CD4-positive, alpha-beta memory T cell (primary cell): ENCODE data around the gene SSC5D. TPM values are rescaled to one million over a fixed set of nuclear protein-coding genes. Genes with fewer than 3 reads are reported as not detected.
"Not testable (repeated sequence)": the region's sequence is repeated elsewhere in the genome, so short reads cannot be mapped to it uniquely, and the experiment has no call there.

Experiments
- CTCF ChIA-PET: fragments of 350-600 bp; sonication (Branson Sonifier 250); formaldehyde crosslinking; loops from one replicate; lab custom pipeline; 2021; ENCODE audit warnings: inconsistent platforms; ENCODE audit not compliant: partially characterized antibody; lab: Charles Lee
- POLR2A ChIA-PET: fragments of 350-600 bp; sonication (Branson Sonifier 250); formaldehyde crosslinking; loops from one replicate; lab custom pipeline; 2021; ENCODE audit not compliant: partially characterized antibody; lab: Charles Lee
- DNase-seq, 5 donors: peaks; one replicate each; pipeline versions ENCODE4 v3.0.0 to v3.0.0-alpha.2; 2020 to 2022; ENCODE audit warnings: mixed read lengths in 1 of 5
- H3K27ac ChIP-seq: one replicate; pipeline ENCODE4 v1.7.0; 2013; ENCODE audit warnings: low read depth, low read length
- H3K27me3 ChIP-seq: 2 replicates; pipeline ENCODE4 v1.7.0; 2013; ENCODE audit warnings: mild to moderate bottlenecking, low read length, moderate library complexity; ENCODE audit not compliant: insufficient read depth
- H3K36me3 ChIP-seq: 2 replicates; pipeline ENCODE4 v1.7.0; 2013; ENCODE audit warnings: mild to moderate bottlenecking, low read length, moderate library complexity; ENCODE audit not compliant: insufficient read depth
- H3K4me1 ChIP-seq: 2 replicates; pipeline ENCODE4 v1.7.0; 2013; ENCODE audit warnings: mild to moderate bottlenecking, low read length, moderate library complexity; ENCODE audit not compliant: insufficient read depth
- H3K4me3 ChIP-seq, 2 donors: one replicate each; pipeline ENCODE4 v1.7.0; 2013; ENCODE audit warnings: low read length in 2 of 2, mild to moderate bottlenecking in 1 of 2
- H3K9me3 ChIP-seq, 2 donors: one replicate each; pipeline ENCODE4 v1.7.0; 2013; ENCODE audit warnings: low read length in 2 of 2, control low read depth in 1 of 2; ENCODE audit not compliant: control insufficient read depth in 1 of 2
- H3K27ac Mint-ChIP-seq, 7 donors: one replicate each; pipeline ENCODE4 v1.8.0; 2020 to 2021; ENCODE audit warnings: mixed read lengths in 7 of 7, mild to moderate bottlenecking in 6 of 7, inconsistent platforms in 3 of 7, moderate library complexity in 3 of 7
- H3K27me3 Mint-ChIP-seq, 2 donors: one replicate each; pipeline ENCODE4 v1.8.0; 2020 to 2021; ENCODE audit warnings: mixed read lengths in 2 of 2
- H3K36me3 Mint-ChIP-seq, 2 donors: one replicate each; pipeline ENCODE4 v1.8.0; 2020 to 2021; ENCODE audit warnings: mixed read lengths in 2 of 2, inconsistent platforms in 1 of 2, mild to moderate bottlenecking in 1 of 2
- H3K4me1 Mint-ChIP-seq, 4 donors: one replicate each; pipeline ENCODE4 v1.8.0; 2020 to 2021; ENCODE audit warnings: mixed read lengths in 4 of 4, mild to moderate bottlenecking in 1 of 4
- H3K4me3 Mint-ChIP-seq, 8 donors: one replicate each; pipeline ENCODE4 v1.8.0; 2020 to 2021; ENCODE audit warnings: mixed read lengths in 8 of 8, mild to moderate bottlenecking in 7 of 8, moderate library complexity in 6 of 8, inconsistent platforms in 3 of 8
- H3K9me3 Mint-ChIP-seq, 8 donors: one replicate each; pipeline ENCODE4 v1.8.0; 2020 to 2021; ENCODE audit warnings: mixed read lengths in 8 of 8, mild to moderate bottlenecking in 5 of 8, inconsistent platforms in 3 of 8, moderate library complexity in 1 of 8
- intact Hi-C: fragments of 100-400 bp; cut with micrococcal nuclease; formaldehyde crosslinking; loops from one replicate; pipeline ENCODE4 v1.15.1; 2023
- polyA plus RNA-seq, 2 donors: library from polyadenylated mRNA; unstranded; fragments of 300-500 nt; fragmentation: Illumina TruSeq; gene quantifications; one replicate each; pipeline ENCODE4 v1.2.3, GENCODE V29; 2021
- total RNA-seq, 2 experiments: library from RNA; stranded (reverse); gene quantifications; one replicate each; pipeline ENCODE4 v1.2.3, GENCODE V29; 2021

The SSC5D gene
- total and polyA plus RNA-seq, 4 experiments from 2014 or later = 0.20 to 0.36 TPM; not detected in 2

DNA sequence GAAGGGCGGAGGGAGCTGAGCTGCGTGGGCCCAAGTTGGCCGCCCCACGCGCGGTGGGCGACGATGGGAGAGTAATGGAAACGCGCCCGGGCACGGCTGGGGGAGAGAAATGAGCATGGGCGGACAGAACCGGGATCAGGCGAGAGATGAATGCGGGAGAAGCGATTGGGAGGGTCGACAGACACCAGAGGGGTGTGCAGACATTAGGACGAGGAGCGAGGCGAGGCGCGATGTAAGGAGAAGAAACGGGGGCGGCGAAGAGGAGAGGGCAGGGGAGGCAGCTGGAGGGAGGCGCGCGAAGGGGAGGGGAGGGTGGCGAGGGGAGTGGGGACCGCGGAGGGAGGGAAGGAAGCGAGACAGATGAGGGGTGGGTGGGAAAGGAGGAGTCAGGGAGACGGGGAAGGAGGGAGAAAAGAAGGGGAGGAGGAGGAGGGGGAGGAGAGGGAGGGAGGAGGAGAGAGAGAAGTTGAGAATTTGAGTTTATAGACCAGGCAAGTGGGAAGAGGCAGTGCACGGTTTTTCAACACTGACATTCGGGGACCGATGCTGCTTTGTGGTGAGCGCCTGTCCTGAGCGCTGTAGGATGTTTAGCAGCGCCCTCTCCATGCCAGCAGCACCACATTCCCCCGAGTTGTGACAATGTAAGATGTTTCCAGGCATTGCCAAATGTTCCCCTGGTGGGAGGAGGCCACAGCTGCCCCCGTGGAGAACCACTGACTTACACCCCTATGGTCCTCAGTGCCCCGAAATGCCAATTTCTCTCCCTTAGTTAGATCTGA, 45.0 kb upstream of the SSC5D start, which contains the start of gene SHISA7:
SHISA7 (minus strand) TSS at position 256 of the 779 bp plus-strand sequence. CDS start 437 bp downstream, outside the sequence.
- POLR2A ChIA-PET = no interaction called here
- Mint-ChIP-seq H3K4me3 (peak within 1 kb of the TSS in 6 of 8 donors; percentile 31 to 66 (median 52)), H3K36me3 (peaks cover 0 to 6% of the 10 kb centered on the region in 2 donors), H3K9me3 (peaks cover 0 to 2% (median 0%) of the 10 kb centered on the region in 8 donors), H3K27me3 (peaks cover 46 to 53% of the 10 kb centered on the region in 2 donors), H3K27ac (no peak within 1 kb of the TSS), H3K4me1 (peaks cover 16 to 30% (median 22%) of the 10 kb centered on the region in 4 donors)
- DNase-seq = no peak
- Histone ChIP-seq H3K27me3 (peaks cover 52% of the 10 kb centered on the region), H3K9me3 (no peaks in the 10 kb centered on the region), H3K36me3 (no peaks in the 10 kb centered on the region), H3K4me3 (no peak within 1 kb of the TSS), H3K4me1 (peaks cover 20% of the 10 kb centered on the region), H3K27ac (no peak within 1 kb of the TSS)
- CTCF ChIA-PET = no interaction called here
- intact Hi-C loops = no loop called here

DNA sequence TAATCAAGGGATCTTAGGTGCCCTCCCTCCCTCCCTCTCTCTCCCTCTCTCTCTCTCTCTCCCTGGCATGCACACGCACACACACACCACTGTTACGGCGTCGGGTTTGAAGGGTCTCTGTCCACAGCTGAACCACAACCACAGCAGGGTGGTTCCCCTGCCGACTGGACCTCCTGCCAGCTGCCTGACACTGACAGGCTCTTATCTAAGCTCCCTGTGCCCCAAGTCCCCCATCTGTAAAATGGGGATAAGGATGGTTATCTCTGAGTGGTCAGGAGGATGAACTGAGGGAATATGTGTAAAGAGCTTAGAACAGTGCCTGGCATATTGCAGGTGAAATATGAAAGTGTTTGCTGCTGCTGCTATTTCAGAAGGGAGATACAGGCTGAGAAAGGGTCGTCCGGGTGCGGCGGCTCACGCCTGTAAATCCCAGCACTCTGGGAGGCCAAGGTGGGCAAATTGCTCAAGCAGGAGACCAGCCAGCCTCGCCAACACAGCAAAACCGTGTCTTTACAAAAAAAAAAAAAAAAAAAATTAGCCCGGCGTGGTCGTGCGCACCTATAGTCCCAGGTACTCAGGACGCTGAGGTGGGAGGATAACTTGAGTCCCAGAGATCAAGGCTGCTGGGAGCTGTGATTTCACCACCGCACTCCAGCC, 44.3 kb upstream of the SSC5D start:
- intact Hi-C loops = no loop called here

DNA sequence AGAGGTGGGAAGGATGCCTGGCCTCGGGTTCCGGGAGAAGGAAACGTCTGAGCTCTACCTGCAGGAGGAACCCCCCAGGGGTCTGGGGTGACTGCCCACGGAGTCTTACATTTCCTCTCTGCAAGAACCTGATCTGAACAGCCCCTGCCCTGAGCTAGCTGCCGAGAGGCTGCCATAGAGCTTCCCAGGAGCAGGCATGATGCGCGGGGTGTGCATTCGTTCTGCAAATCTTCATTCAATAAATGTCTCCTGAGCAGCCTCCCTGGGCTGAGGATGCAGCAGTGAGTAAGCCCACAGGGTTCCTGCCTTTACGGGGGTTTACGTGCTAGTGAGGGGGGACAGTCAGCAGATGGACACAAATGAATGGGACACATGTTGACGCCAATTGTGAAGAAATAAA, 43.6 kb upstream of the SSC5D start:
- peaks cover 39% of the 10 kb centered on the region for H3K27me3 ChIP-seq

More for the DNA sequence above, 44.3 kb upstream of the SSC5D start:
- no peaks in the 10 kb centered on the region for H3K9me3 ChIP-seq
- no peak overlapping the region for H3K27ac Mint-ChIP-seq
- CTCF ChIA-PET = interaction anchor here (1.3 kb wide), 1 partner anchor 10 kb away, joined by 4 read pairs; no protein-coding TSS in a partner anchor
- H3K27me3 ChIP-seq = peaks cover 45% of the 10 kb centered on the region
- H3K27me3 Mint-ChIP-seq = peaks cover 44 to 48% of the 10 kb centered on the region in 2 donors
- POLR2A ChIA-PET = interaction anchor here (0.6 to 0.7 kb wide), 2 partner anchors 9 to 151 kb away, joined by 3 read pairs; no protein-coding TSS in a partner anchor
- peaks cover 20% of the 10 kb centered on the region for H3K4me1 ChIP-seq
- H3K4me3 ChIP-seq = no peak overlapping the region
- peaks cover 0 to 4% of the 10 kb centered on the region in 2 donors for H3K36me3 Mint-ChIP-seq
- no peak for DNase-seq
- peaks cover 0 to 2% (median 0%) of the 10 kb centered on the region in 8 donors for H3K9me3 Mint-ChIP-seq
- peak overlapping the region in 1 of 8 donors; percentile 61 for H3K4me3 Mint-ChIP-seq
- H3K4me1 Mint-ChIP-seq = peaks cover 16 to 30% (median 22%) of the 10 kb centered on the region in 4 donors
- no peak overlapping the region for H3K27ac ChIP-seq
- no peaks in the 10 kb centered on the region for H3K36me3 ChIP-seq

DNA sequence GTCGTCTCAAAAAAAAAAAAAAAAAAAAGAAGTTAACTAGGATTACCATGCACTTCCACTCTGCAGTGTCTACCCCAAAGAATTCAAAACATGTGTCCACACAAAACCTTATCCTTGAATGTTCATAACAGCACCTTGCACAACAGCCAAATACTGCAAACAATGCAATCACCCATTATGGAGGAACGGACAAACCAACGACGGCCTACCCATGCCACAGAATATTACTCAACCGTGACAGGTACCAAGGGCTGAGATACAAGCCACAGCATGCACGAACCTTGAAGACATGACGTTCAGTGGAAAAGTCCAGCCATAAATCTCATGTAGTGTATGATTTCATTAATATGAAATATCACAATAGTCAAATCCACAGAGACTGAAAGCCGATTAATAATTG, 42.2 kb upstream of the SSC5D start:
- Histone ChIP-seq H3K27me3 (peaks cover 28% of the 10 kb centered on the region), H3K4me3 (no peak overlapping the region), H3K36me3 (no peaks in the 10 kb centered on the region), H3K9me3 (no peaks in the 10 kb centered on the region), H3K4me1 (peaks cover 11% of the 10 kb centered on the region), H3K27ac (no peak overlapping the region)
- H3K27me3 Mint-ChIP-seq = peaks cover 35 to 36% of the 10 kb centered on the region in 2 donors
- ChIA-PET POLR2A (no interaction called here), CTCF (no interaction called here)
- intact Hi-C loops = no loop called here
- no peak overlapping the region for H3K4me3 Mint-ChIP-seq
- DNase-seq = no peak
- no peak overlapping the region for H3K27ac Mint-ChIP-seq
- H3K36me3 Mint-ChIP-seq = no peaks in the 10 kb centered on the region
- peaks cover 12 to 21% (median 18%) of the 10 kb centered on the region in 4 donors for H3K4me1 Mint-ChIP-seq
- H3K9me3 Mint-ChIP-seq = peaks cover 0 to 2% (median 0%) of the 10 kb centered on the region in 8 donors

More for the DNA sequence above, 43.6 kb upstream of the SSC5D start:
- Mint-ChIP-seq H3K4me3 (no peak overlapping the region), H3K27ac (peak overlapping the region in 1 of 7 donors; percentile 60), H3K9me3 (peaks cover 0 to 2% (median 0%) of the 10 kb centered on the region in 8 donors), H3K36me3 (no peaks in the 10 kb centered on the region), H3K27me3 (peaks cover 37 to 41% of the 10 kb centered on the region in 2 donors), H3K4me1 (peaks cover 16 to 30% (median 22%) of the 10 kb centered on the region in 4 donors)
- Histone ChIP-seq H3K4me3 (no peak overlapping the region), H3K27ac (no peak overlapping the region), H3K36me3 (no peaks in the 10 kb centered on the region), H3K9me3 (no peaks in the 10 kb centered on the region), H3K4me1 (peaks cover 20% of the 10 kb centered on the region)
- POLR2A ChIA-PET = interaction anchor here (0.7 kb wide), 1 partner anchor 152 kb away, joined by 3 read pairs; no protein-coding TSS in a partner anchor
- intact Hi-C loops = no loop called here
- DNase-seq = no peak
- CTCF ChIA-PET = interaction anchor here (1.3 kb wide), 1 partner anchor 9 kb away, joined by 4 read pairs; no protein-coding TSS in a partner anchor

DNA sequence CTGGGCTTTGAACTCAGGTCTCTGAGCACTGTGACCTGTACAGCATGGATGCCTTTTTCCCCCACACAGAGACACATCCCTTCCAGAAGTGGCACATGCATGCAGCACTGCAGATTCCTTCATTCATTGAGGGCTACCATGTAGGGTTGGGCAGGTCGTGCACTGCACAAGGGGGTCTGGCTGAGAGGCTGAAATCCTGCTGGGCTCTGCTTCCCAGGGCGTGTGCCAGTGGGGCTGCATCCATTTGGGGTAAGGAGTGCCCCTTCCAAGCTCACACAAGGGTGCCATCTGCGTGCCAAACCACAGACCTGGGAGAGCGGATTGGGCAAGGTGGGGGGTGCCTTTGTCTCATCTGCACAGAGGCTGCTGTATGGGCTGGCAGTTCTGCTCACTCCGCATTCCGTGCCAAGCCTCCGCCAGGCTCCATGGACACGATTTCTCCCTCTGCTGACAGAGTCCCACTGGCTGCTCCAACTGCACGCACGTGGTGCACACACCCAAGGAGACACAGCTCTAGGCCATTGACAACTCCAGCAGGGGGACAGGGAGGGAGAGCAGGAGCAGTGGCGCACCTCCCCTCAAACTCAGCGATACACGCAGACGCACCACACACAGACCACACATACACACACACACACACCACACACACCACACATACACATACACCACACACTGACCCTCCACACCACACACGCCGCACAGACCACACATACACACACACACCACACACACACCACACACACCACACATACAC, 40.6 kb upstream of the SSC5D start:
- no peaks in the 10 kb centered on the region for H3K9me3 Mint-ChIP-seq
- H3K4me3 ChIP-seq = no peak overlapping the region
- H3K4me3 Mint-ChIP-seq = no peak overlapping the region
- no peaks in the 10 kb centered on the region for H3K9me3 ChIP-seq
- peaks cover 29 to 30% of the 10 kb centered on the region in 2 donors for H3K27me3 Mint-ChIP-seq
- H3K4me1 ChIP-seq = peaks cover 10% of the 10 kb centered on the region
- H3K27ac Mint-ChIP-seq = no peak overlapping the region
- H3K36me3 ChIP-seq = no peaks in the 10 kb centered on the region
- peaks cover 8 to 20% (median 12%) of the 10 kb centered on the region in 4 donors for H3K4me1 Mint-ChIP-seq
- peak in 1 of 5 donors; percentile 38 for DNase-seq
- intact Hi-C loops = no loop called here
- H3K36me3 Mint-ChIP-seq = no peaks in the 10 kb centered on the region
- H3K27ac ChIP-seq = no peak overlapping the region
- ChIA-PET CTCF (no interaction called here), POLR2A (no interaction called here)
- H3K27me3 ChIP-seq = peaks cover 19% of the 10 kb centered on the region

DNA sequence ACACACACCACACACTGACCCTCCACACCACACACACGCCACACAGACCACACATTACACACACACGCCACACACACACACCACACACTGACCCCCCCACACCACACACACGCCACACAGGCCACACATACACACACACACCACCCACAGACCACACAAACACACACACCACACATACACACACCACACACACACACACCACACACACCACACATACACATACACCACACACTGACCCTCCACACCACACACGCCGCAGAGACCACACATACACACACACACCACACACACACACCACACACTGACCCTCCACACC, 40.1 kb upstream of the SSC5D start:
- H3K27ac Mint-ChIP-seq, H3K9me3 ChIP-seq, H3K9me3 Mint-ChIP-seq, intact Hi-C loops, DNase-seq, H3K27ac ChIP-seq, H3K36me3 ChIP-seq, H3K4me3 Mint-ChIP-seq, CTCF ChIA-PET, H3K4me3 ChIP-seq, H3K36me3 Mint-ChIP-seq, POLR2A ChIA-PET: not testable (repeated sequence)
- H3K27me3 ChIP-seq = peaks cover 17% of the 10 kb centered on the region
- peaks cover 6 to 21% (median 10%) of the 10 kb centered on the region in 4 donors for H3K4me1 Mint-ChIP-seq
- peaks cover 10% of the 10 kb centered on the region for H3K4me1 ChIP-seq
- H3K27me3 Mint-ChIP-seq = peaks cover 27 to 28% of the 10 kb centered on the region in 2 donors
